Measurements from ENCODE around the gene ARMS2. TPM values are rescaled to one million over a fixed set of nuclear protein-coding genes. Genes with fewer than 3 reads are reported as not detected.

ARMS2 gene
- total RNA-seq, 2 experiments from 2014 or later: not detected

GRCh38 chr10:122454071-122454470, 382 bp upstream of the ARMS2 start:
- CTCF ChIA-PET (ENCODE audit: unreplicated experiment): no interaction called here
- H3K4me3 ChIP-seq (ENCODE audit: low read depth, low read length, poor library complexity, severe bottlenecking): no peak overlapping the region
- no peaks in the 10 kb centered on the region for H3K79me2 ChIP-seq (ENCODE audit: insufficient read depth, low read depth, low read length)
- no peak overlapping the region for H3K4me2 ChIP-seq (ENCODE audit: low read length)
- POLR2A ChIA-PET: interaction anchor here (0.6 to 1.0 kb wide), 2 partner anchors 49 to 231 kb away, joined by 3 to 4 read pairs; no protein-coding TSS in a partner anchor
- H3K36me3 ChIP-seq (ENCODE audit: insufficient read depth, low read length): no peaks in the 10 kb centered on the region
- TF ChIP-seq CTCF (conservative IDR thresholded peaks at IDR 0.05; ENCODE audit: low read length): no peak
- TF ChIP-seq EZH2phosphoT487 (IDR thresholded peaks at IDR 0.05; ENCODE audit: borderline replicate concordance, low read depth, low read length): no peak
- H3K27ac ChIP-seq (ENCODE audit: low read depth, low read length, poor library complexity, severe bottlenecking): no peak overlapping the region
- BruUV-seq (replicated peaks): no TSS peak
- H3K9me3 ChIP-seq (ENCODE audit: low read length): no peaks in the 10 kb centered on the region
- H3K4me1 ChIP-seq (ENCODE audit: insufficient read depth, low read length, poor library complexity, severe bottlenecking): no peaks in the 10 kb centered on the region
- no peak for DNase-seq (ENCODE audit: low spot score)
- intact Hi-C loops (cut with micrococcal nuclease; ENCODE audit: unreplicated experiment): no loop called here
- H3K9me2 ChIP-seq (ENCODE audit: insufficient read depth, low read length): no peaks in the 10 kb centered on the region
- H2AFZ ChIP-seq (ENCODE audit: low read length): no peak overlapping the region
- H4K20me1 ChIP-seq (ENCODE audit: insufficient read depth, low read length): no peaks in the 10 kb centered on the region

GRCh38 chr10:122455376-122456079, 1.1 kb downstream of the ARMS2 start:
- POLR2A ChIA-PET: no interaction called here
- H3K9me3 ChIP-seq (ENCODE audit: low read length): no peaks in the 10 kb centered on the region
- TF ChIP-seq EZH2phosphoT487 (IDR thresholded peaks at IDR 0.05; ENCODE audit: borderline replicate concordance, low read depth, low read length) (no peak), CTCF (conservative IDR thresholded peaks at IDR 0.05; ENCODE audit: low read length) (no peak)
- no peaks in the 10 kb centered on the region for H3K79me2 ChIP-seq (ENCODE audit: insufficient read depth, low read depth, low read length)
- no peak overlapping the region for H3K4me3 ChIP-seq (ENCODE audit: low read depth, low read length, poor library complexity, severe bottlenecking)
- intact Hi-C loops (cut with micrococcal nuclease; ENCODE audit: unreplicated experiment): no loop called here
- BruUV-seq (replicated peaks): no TSS peak
- H3K36me3 ChIP-seq (ENCODE audit: insufficient read depth, low read length): no peaks in the 10 kb centered on the region
- no peaks in the 10 kb centered on the region for H4K20me1 ChIP-seq (ENCODE audit: insufficient read depth, low read length)
- H3K4me1 ChIP-seq (ENCODE audit: insufficient read depth, low read length, poor library complexity, severe bottlenecking): no peaks in the 10 kb centered on the region
- CTCF ChIA-PET (ENCODE audit: unreplicated experiment): no interaction called here
- H3K27ac ChIP-seq (ENCODE audit: low read depth, low read length, poor library complexity, severe bottlenecking): no peak overlapping the region
- no peak for DNase-seq (ENCODE audit: low spot score)
- H2AFZ ChIP-seq (ENCODE audit: low read length): no peak overlapping the region
- no peak overlapping the region for H3K4me2 ChIP-seq (ENCODE audit: low read length)
- no peaks in the 10 kb centered on the region for H3K9me2 ChIP-seq (ENCODE audit: insufficient read depth, low read length)

- TF ChIP-seq EZH2phosphoT487 (IDR thresholded peaks at IDR 0.05; ENCODE audit: borderline replicate concordance, low read depth, low read length): no peak
- TF ChIP-seq CTCF (conservative IDR thresholded peaks at IDR 0.05; ENCODE audit: low read length): no peak
- H3K36me3 ChIP-seq (ENCODE audit: insufficient read depth, low read length): no peaks in the 10 kb centered on the region
- H4K20me1 ChIP-seq (ENCODE audit: insufficient read depth, low read length): no peaks in the 10 kb centered on the region
- DNase-seq (ENCODE audit: low spot score): no peak
- intact Hi-C loops (cut with micrococcal nuclease; ENCODE audit: unreplicated experiment): no loop called here
- no peak overlapping the region for H3K27ac ChIP-seq (ENCODE audit: low read depth, low read length, poor library complexity, severe bottlenecking)
- H3K9me3 ChIP-seq (ENCODE audit: low read length): no peaks in the 10 kb centered on the region
- no peak overlapping the region for H3K4me3 ChIP-seq (ENCODE audit: low read depth, low read length, poor library complexity, severe bottlenecking)
- no peaks in the 10 kb centered on the region for H3K79me2 ChIP-seq (ENCODE audit: insufficient read depth, low read depth, low read length)
- BruUV-seq (replicated peaks): no TSS peak
- ChIA-PET POLR2A (no interaction called here), CTCF (ENCODE audit: unreplicated experiment) (interaction anchor here (1.0 kb wide), 1 partner anchor 9 kb away, joined by 3 read pairs; no protein-coding TSS in a partner anchor)
- no peaks in the 10 kb centered on the region for H3K4me1 ChIP-seq (ENCODE audit: insufficient read depth, low read length, poor library complexity, severe bottlenecking)
- H2AFZ ChIP-seq (ENCODE audit: low read length): no peak overlapping the region
- no peak overlapping the region for H3K4me2 ChIP-seq (ENCODE audit: low read length)
- no peaks in the 10 kb centered on the region for H3K9me2 ChIP-seq (ENCODE audit: insufficient read depth, low read length)
Measured at GRCh38 chr10:122457934-122458333, 3.5 kb downstream of the ARMS2 start.
